D721Med (cell line): ENCODE data around the gene CLEC5A.

ENCODE experiments used
- DNase-seq: peaks from one replicate; pipeline ENCODE4 v3.0.0; 2011; ENCODE audit warnings: low spot score; ENCODE audit not compliant: insufficient read length
- FAIRE-seq: peaks from 2 replicates; lab custom pipeline; 2011; peaks lifted over from hg19 to GRCh38; lab: Jason Lieb, UNC
- CTCF ChIP-seq: IDR thresholded peaks from 2 replicates; pipeline ENCODE4 v1.5.1; 2012; ENCODE audit warnings: mild to moderate bottlenecking, control low read depth; ENCODE audit not compliant: insufficient read depth; ENCODE audit errors: missing control alignments

CLEC5A gene

GRCh38 chr7:141891336-141891735 lies 55.4 kb downstream of the CLEC5A start:
- no peak for TF ChIP-seq CTCF
- DNase-seq = no peak
- FAIRE-seq = no peak

GRCh38 chr7:141889321-141889720 lies 57.5 kb downstream of the CLEC5A start:
- no peak for TF ChIP-seq CTCF
- no peak for FAIRE-seq
- DNase-seq = no peak

GRCh38 chr7:141884539-141885225 lies 62.1 kb downstream of the CLEC5A start:
- no peak for FAIRE-seq
- TF ChIP-seq CTCF = no peak
- DNase-seq = no peak

GRCh38 chr7:141880960-141881359 lies 65.8 kb downstream of the CLEC5A start:
- no peak for DNase-seq
- FAIRE-seq = no peak
- no peak for TF ChIP-seq CTCF

GRCh38 chr7:141877365-141877764 lies 69.4 kb downstream of the CLEC5A start:
- DNase-seq = no peak
- TF ChIP-seq CTCF = no peak
- FAIRE-seq = no peak
